Brain microvascular endothelial cell (primary cell): ENCODE measurements around the gene SPNS2.

Source experiments
- DNase-seq: peaks from one replicate; pipeline ENCODE4 v3.0.0-alpha.2; 2020
- H3K27ac ChIP-seq: fragments of 250-450 bp; sonication (Bioruptor Pico); 2 replicates; pipeline ENCODE4 v1.5.1; 2020; ENCODE audit warnings: mild to moderate bottlenecking, moderate library complexity
- H3K27me3 ChIP-seq: fragments of 250-450 bp; sonication (Bioruptor Pico); replicated peaks from 2 replicates; pipeline ENCODE4 v1.5.1; 2020; ENCODE audit warnings: mild to moderate bottlenecking
- H3K36me3 ChIP-seq: fragments of 250-450 bp; sonication (Bioruptor Pico); replicated peaks from 2 replicates; pipeline ENCODE4 v1.5.1; 2020; ENCODE audit warnings: mild to moderate bottlenecking
- H3K4me3 ChIP-seq: 2 replicates; pipeline ENCODE4 v1.5.1; 2011; ENCODE audit warnings: low read depth, mild to moderate bottlenecking, control low read depth, low read length, moderate library complexity
- CTCF ChIP-seq: IDR thresholded peaks from 2 replicates; pipeline ENCODE4 v1.5.1; 2011; ENCODE audit warnings: low read depth, mild to moderate bottlenecking, moderate library complexity, low read length, control low read depth, inconsistent platforms; ENCODE audit errors: missing control alignments
- in situ Hi-C: cut with HindIII; loops from 2 replicates; pipeline ENCODE4 v1.10.0; 2017; ENCODE audit warnings: low sequenced_read_pairs, low pct_ligation_motif_present

The SPNS2 gene

GRCh38 chr17:4463818-4464476, 34.7 kb upstream of the SPNS2 start:
- Histone ChIP-seq H3K27ac (no peak overlapping the region), H3K27me3 (no peaks in the 10 kb centered on the region), H3K4me3 (no peak overlapping the region), H3K36me3 (no peaks in the 10 kb centered on the region)
- no peak for DNase-seq
- no peak for TF ChIP-seq CTCF
- in situ Hi-C loops = no loop called here

GRCh38 chr17:4465786-4466185, 32.9 kb upstream of the SPNS2 start:
- no peak for DNase-seq
- Histone ChIP-seq H3K4me3 (no peak overlapping the region), H3K27ac (no peak overlapping the region), H3K36me3 (no peaks in the 10 kb centered on the region), H3K27me3 (no peaks in the 10 kb centered on the region)
- TF ChIP-seq CTCF = no peak
- in situ Hi-C loops = no loop called here

DNA sequence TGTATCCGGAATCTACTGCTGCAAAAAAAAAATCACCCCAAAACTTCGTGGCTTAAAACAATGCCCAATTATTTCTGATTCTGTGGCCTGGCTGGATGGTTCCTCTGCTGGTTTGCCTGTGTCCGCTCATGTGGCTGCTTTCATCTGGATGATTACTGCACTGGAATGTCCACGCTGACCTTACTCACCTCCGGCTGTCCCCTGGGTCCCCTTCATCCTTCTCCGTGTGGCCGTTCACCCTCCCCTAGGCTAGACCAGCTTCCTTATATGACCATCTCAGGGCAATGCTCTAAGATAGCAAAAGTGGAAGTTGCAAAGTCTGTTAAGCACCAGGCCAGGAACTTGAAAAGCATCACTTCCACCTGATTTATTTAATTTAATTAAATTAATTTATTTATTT, 31.4 kb upstream of the SPNS2 start:
- no peak overlapping the region for H3K27ac ChIP-seq
- no peaks in the 10 kb centered on the region for H3K36me3 ChIP-seq
- H3K27me3 ChIP-seq = no peaks in the 10 kb centered on the region
- no peak for DNase-seq
- in situ Hi-C loops = no loop called here
- H3K4me3 ChIP-seq = no peak overlapping the region
- TF ChIP-seq CTCF = no peak

DNA sequence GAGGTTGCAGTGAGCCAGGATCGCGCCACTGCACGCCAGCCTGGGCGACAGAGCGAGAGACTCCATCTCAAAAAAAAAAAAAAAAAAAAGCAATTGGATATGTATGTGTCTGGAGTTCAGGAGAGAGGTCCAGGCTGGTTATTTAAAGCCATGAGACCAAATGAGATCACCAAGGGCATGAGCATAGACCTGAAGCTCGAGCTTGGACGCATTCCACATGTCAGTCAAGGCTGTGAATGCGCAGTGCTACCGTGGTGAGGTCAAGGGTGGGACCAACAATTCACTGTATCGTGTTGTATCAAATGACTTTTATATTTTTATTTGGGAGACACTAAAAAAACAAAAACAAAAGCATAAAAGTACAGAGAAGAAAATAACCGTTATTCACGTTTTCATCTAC, 29.1 kb upstream of the SPNS2 start:
- Histone ChIP-seq H3K27ac (no peak overlapping the region), H3K4me3 (no peak overlapping the region), H3K27me3 (no peaks in the 10 kb centered on the region), H3K36me3 (no peaks in the 10 kb centered on the region)
- no peak for TF ChIP-seq CTCF
- no peak for DNase-seq
- in situ Hi-C loops = no loop called here

DNA sequence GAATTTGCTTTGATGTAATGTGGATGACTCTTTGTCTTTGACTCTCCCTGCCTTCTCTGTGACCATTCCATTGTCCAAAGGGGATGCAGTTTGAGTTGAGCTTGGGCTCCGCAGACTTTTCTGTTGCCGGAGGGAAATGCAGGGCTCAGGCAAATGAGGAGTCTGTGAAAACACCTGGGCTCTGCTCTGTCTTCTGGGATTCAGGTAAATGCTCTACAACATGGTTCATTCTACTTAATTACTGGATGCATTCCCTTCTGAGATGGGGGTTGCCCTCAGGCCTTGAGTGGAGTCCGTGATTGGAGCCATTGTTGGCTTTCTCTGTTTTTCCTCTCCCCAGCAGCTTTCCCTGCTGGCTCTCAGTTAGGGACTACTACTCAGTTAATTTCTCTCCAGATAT, 26.4 kb upstream of the SPNS2 start:
- no peak overlapping the region for H3K27ac ChIP-seq
- DNase-seq = no peak
- H3K36me3 ChIP-seq = no peaks in the 10 kb centered on the region
- in situ Hi-C loops = no loop called here
- H3K4me3 ChIP-seq = no peak overlapping the region
- H3K27me3 ChIP-seq = no peaks in the 10 kb centered on the region
- no peak for TF ChIP-seq CTCF

GRCh38 chr17:4474093-4474492, 24.6 kb upstream of the SPNS2 start:
- H3K27me3 ChIP-seq = no peaks in the 10 kb centered on the region
- no peak overlapping the region for H3K27ac ChIP-seq
- H3K36me3 ChIP-seq = no peaks in the 10 kb centered on the region
- in situ Hi-C loops = no loop called here
- H3K4me3 ChIP-seq = no peak overlapping the region
- no peak for DNase-seq
- no peak for TF ChIP-seq CTCF
